Measurements from ENCODE around the gene EIF2S2.

EIF2S2 gene

GRCh38 chr20:34109442-34109841 lies 2.6 kb downstream of the EIF2S2 start (continued):
- TF ChIP-seq PBX3 (CRISPR knock-in tag; IDR thresholded peaks at IDR 0.05) (no peak), ZBTB44 (tag by site-specific recombination; IDR thresholded peaks at IDR 0.05) (no peak), ZNF366 (tag by site-specific recombination; conservative IDR thresholded peaks at IDR 0.05) (no peak), SETDB1 (IDR thresholded peaks at IDR 0.05; ENCODE audit: insufficient read length, low read length) (no peak), ZNF449 (tag by site-specific recombination; IDR thresholded peaks at IDR 0.05) (no peak), ZNF626 (tag by site-specific recombination; IDR thresholded peaks at IDR 0.05) (no peak)

- peaks cover 26 to 67% of the 10 kb centered on the region in 2 experiments for H3K36me3 ChIP-seq (ENCODE audit: control insufficient read depth in 2 of 2, insufficient read depth in 1 of 2, low read length in 2 of 2)
- no peaks in the 10 kb centered on the region for H3K9me3 ChIP-seq (ENCODE audit: control insufficient read depth, insufficient read depth, low read depth, low read length)
- H3K4me3 ChIP-seq (ENCODE audit: low read depth, low read length) = no peak overlapping the region
- ChIA-PET POLR2A (interaction anchor here (0.6 to 1.3 kb wide), 4 partner anchors 8 to 58 kb away, joined by 3 to 6 read pairs (median 4); no protein-coding TSS in a partner anchor), CTCF (interaction anchor here (1.0 kb wide), 1 partner anchor 319 kb away, joined by 3 read pairs; no protein-coding TSS in a partner anchor)
- no peak for TF ChIP-seq ZNF521 (tag by site-specific recombination; IDR thresholded peaks at IDR 0.05)
- TF ChIP-seq ZNF121 (tag by site-specific recombination; IDR thresholded peaks at IDR 0.05) = peak; percentile 65
- no peak overlapping the region for H3K27ac ChIP-seq (ENCODE audit: extremely low read depth, low read depth, low read length)
- H3K4me1 ChIP-seq (ENCODE audit: control insufficient read depth, insufficient read depth, low read length) = peaks cover 3% of the 10 kb centered on the region; the same call in 1 of the 2 replicates
These were observed 3.3 kb downstream of the EIF2S2 start for GRCh38 chr20:34108616-34109174.

- TF ChIP-seq ZNF155 (tag by site-specific recombination; IDR thresholded peaks at IDR 0.05) (no peak), ZNF18 (tag by site-specific recombination; IDR thresholded peaks at IDR 0.05) (0 out of 2 replicates have a peak, but pooled peaks have one; percentile 22), ZNF223 (tag by site-specific recombination; IDR thresholded peaks at IDR 0.05) (no peak), ZNF112 (tag by site-specific recombination; IDR thresholded peaks at IDR 0.05) (no peak)
- CTCF ChIA-PET = no interaction called here
- Histone ChIP-seq H3K9me3 (ENCODE audit: control insufficient read depth, insufficient read depth, low read depth, low read length) (no peaks in the 10 kb centered on the region), H3K36me3 (ENCODE audit: control insufficient read depth in 2 of 2, insufficient read depth in 1 of 2, low read length in 2 of 2) (peaks cover 44 to 92% of the 10 kb centered on the region in 2 experiments), H3K4me3 (ENCODE audit: low read depth, low read length) (no peak overlapping the region), H3K4me1 (ENCODE audit: control insufficient read depth, insufficient read depth, low read length) (peaks cover 3% of the 10 kb centered on the region; the same call in 1 of the 2 replicates), H3K27ac (ENCODE audit: extremely low read depth, low read depth, low read length) (no peak overlapping the region)
- POLR2A ChIA-PET = interaction anchor here (0.8 kb wide), 1 partner anchor 113 kb away, joined by 5 read pairs; no protein-coding TSS in a partner anchor
These were observed 5.9 kb downstream of the EIF2S2 start for GRCh38 chr20:34105978-34106675.

Measured in HEK293 (cell line).